RCC 7860 (cell line): ENCODE results near the gene OAS3.
"Not testable (repeated sequence)": the region's sequence is repeated elsewhere in the genome, so short reads cannot be mapped to it uniquely, and the experiment has no call there.

Experiments used
- DNase-seq: peaks from one replicate; pipeline ENCODE4 v3.0.0-alpha.2; 2015; ENCODE audit warnings: low spot score
- FAIRE-seq: peaks from 2 replicates; lab custom pipeline; 2012; peaks lifted over from hg19 to GRCh38; lab: Jason Lieb, UNC

OAS3 gene

GRCh38 chr12:112919121-112919520 is 19.2 kb upstream of the OAS3 start:
- DNase-seq (no peak), FAIRE-seq (no peak)

DNA sequence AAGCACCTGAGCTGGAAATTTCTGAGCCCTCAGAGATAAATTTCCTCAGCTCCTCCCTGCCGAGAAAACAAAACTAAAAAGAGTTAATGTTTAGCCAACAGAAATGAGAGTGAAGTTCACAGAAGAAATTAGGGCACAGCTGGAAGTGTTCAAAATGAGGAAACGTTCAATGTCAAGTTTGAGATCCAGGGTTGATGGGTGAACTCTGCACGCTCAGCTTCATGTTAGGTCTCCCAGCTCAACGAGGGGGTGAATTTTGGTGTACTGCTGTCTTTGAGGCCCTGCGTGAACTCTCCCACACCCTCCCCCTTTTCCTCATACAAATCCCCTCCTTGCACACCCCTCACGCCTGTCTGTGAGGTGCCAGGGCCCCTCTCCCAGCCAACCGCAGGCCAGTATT is 13.3 kb upstream of the OAS3 start:
- DNase-seq: no peak
- no peak for FAIRE-seq

DNA sequence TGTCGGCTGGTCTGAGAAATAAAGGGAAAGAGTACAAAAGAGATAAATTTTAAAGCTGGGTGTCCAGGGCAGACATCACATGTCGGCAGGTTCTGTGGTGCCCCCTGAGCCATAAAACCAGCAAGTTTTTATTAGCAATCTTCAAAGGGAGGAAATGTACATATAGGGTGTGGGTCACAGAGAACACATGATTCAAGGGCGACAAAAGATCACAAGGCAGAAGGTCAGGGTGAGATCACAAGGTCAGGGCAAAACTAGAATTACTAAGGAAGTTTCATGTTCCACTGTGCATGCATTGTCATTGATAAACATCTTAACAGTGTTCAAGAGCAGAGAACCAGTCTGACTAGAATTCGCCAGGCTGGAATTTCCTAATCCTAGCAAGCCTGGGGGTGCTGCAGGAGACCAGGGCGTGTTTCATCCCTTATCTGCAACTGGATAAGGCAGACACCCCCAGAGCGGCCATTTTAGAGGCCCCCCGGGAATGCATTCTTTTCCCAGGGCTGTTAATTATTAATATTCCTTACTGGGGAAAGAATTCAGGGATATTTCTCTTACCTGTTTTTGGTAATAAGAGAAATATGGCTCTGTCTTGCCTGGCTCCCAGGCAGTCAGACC is 11.7 kb upstream of the OAS3 start:
- not testable (repeated sequence) for DNase-seq, FAIRE-seq

DNA sequence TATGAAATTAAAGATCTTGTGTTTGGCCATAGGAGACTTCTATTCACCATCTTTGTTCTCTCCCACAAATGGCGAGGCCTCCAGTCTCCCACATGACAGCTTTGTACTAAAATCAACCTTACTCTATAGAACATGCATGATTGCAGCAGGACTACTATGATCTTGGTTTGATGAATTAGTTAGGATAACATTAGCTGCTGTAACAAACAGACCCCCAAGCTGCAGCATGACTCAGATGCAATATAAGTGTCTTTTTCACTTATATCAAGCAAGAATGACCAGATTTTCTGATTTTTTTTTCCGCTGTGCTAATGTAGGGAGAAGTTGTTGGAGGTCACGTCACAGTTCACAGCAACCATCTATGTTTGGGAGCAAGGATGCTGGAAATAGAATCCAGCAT is 10.8 kb upstream of the OAS3 start:
- no peak for DNase-seq
- no peak for FAIRE-seq

DNA sequence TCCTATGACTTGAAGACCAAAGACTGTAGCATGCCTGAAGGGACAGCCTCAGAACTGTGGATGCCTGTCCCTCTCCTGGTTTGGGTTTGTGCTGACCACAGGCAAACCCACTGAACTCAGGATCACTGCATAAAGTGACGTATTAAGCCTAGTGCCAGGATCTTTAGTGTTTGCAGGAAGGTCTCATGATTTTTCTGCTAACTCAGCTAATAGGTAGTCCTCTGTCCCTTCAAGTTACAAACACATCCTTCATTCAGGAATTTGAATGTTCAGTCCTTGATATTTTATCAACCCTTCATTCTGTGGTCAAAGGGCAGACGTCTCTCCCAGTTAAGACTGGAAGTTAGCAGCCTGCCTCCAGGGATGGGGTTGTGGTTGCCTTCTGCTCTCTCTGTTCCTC is 10.3 kb upstream of the OAS3 start:
- FAIRE-seq (no peak), DNase-seq (no peak)

- no peak for DNase-seq
- FAIRE-seq: no peak
Measured at GRCh38 chr12:112928978-112929377, 9.3 kb upstream of the OAS3 start.

GRCh38 chr12:112929715-112930114 is 8.6 kb upstream of the OAS3 start:
- FAIRE-seq (no peak), DNase-seq (no peak)

- DNase-seq (no peak), FAIRE-seq (no peak)
Measured at GRCh38 chr12:112930350-112930749, 7.9 kb upstream of the OAS3 start.

GRCh38 chr12:112932485-112933128 is 5.7 kb upstream of the OAS3 start:
- FAIRE-seq (no peak), DNase-seq (no peak)

DNA sequence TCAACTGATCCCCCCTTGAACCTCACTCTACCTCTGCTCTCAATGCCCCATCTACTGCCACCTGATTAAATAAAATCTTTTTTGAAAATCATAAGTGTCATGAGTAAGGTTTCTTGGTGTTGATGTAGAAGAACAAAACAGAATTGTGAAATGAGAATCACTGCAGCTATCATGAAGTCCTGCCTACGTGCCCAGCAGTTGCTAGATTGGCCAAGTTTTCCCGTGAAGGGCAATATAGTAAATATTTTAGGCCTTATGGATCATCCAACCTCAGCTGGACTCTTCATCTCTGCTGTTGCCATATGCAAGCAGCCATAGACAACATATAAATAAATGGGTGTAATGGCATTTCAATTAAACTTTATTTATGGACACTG is 5.2 kb upstream of the OAS3 start:
- no peak for DNase-seq
- FAIRE-seq: no peak

DNA sequence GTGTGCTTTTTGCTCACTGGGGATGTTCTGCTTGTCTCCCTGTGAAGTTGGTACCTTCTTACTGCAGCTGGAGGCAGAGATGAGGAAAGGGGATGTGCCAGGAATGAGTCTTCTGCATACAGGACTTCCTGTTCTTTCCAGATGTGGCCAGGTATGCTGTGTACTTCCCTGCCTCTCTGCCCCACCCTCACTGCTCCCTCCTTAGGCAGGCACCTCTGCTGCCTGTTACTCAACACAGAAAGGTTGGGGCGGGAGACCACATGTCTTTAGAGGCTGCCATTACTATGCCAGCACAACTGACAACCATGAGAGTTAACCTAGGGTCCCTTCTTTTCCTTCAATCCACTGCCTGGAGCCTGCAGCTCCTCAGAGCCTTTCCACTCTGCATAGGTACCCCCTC is 2.0 kb upstream of the OAS3 start:
- FAIRE-seq (no peak), DNase-seq (no peak)

GRCh38 chr12:112936927-112937326 is 1.3 kb upstream of the OAS3 start:
- no peak for FAIRE-seq
- no peak for DNase-seq

- DNase-seq: no peak
- FAIRE-seq: no peak
Measured at GRCh38 chr12:112938751-112939150, 477 bp downstream of the OAS3 start.

- no peak for FAIRE-seq
- DNase-seq: no peak
Measured at GRCh38 chr12:112939761-112940381, 1.6 kb downstream of the OAS3 start.

GRCh38 chr12:112941528-112942335 is 3.5 kb downstream of the OAS3 start:
- DNase-seq: no peak

GRCh38 chr12:112942572-112942971 is 4.3 kb downstream of the OAS3 start:
- DNase-seq (no peak), FAIRE-seq (no peak)

More at GRCh38 chr12:112941528-112942335, 3.5 kb downstream of the OAS3 start:
- no peak for FAIRE-seq

DNA sequence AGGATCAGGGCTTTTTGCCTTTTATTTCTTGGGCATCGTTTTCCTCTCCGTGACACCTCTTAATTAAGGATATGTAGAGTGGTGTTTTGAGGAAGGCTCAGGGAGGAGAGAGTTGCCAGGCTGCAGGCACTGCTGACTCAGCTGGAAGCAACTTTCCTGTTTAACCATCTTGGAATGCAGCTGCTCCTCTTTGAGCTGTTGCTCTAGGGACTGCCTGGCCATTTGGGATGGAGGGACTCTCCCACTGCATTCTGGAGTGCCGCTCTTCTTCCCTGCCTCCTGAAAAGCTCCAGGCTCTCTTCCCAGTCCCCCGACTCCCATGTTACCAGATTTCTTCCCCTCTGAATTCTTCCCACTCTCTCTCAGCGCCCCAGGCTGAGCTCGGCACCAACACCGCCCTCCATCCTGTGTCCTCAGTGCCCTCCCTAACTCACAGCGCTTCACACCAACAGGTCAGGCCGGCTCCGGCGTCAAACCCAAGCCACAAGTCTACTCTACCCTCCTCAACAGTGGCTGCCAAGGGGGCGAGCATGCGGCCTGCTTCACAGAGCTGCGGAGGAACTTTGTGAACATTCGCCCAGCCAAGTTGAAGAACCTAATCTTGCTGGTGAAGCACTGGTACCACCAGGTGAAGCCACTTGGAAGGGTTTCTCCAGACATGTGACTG is 5.9 kb downstream of the OAS3 start:
- DNase-seq (no peak), FAIRE-seq (no peak)

- DNase-seq (no peak), FAIRE-seq (no peak)
Measured at GRCh38 chr12:112945515-112945914, 7.2 kb downstream of the OAS3 start.

DNA sequence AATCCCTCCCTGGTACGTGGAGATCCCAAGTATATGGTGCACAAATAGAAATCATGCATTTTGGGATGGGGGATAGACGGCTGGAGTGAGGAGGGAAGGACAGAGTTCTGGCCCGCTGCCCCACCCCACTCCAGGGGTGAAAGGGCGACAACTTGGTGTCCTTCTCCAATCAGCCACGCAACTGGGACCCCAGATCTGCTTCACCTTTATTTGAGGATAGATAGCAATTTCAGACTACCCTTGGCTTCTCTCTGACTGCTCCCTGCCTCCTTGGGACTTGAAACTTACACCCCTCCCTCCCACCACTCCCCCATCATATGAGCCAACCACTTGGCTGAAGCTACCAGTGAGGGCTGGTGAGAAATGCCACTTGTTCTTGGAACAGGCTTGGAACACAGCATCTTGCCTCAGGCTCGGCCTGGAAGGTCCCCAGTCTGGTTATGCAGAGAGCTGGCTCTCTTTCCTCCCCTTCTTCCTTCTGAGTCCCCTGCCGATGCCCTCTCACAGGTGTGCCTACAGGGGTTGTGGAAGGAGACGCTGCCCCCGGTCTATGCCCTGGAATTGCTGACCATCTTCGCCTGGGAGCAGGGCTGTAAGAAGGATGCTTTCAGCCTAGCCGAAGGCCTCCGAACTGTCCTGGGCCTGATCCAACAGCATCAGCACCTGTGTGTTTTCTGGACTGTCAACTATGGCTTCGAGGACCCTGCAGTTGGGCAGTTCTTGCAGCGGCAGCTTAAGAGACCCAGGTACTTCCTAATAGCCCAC is 8.1 kb downstream of the OAS3 start:
- DNase-seq (no peak), FAIRE-seq (no peak)

GRCh38 chr12:112947314-112947713 is 9.0 kb downstream of the OAS3 start:
- no peak for DNase-seq
- no peak for FAIRE-seq
